Measurements from ENCODE around the gene PISD.
"Not testable (repeated sequence)": the region's sequence is repeated elsewhere in the genome, so short reads cannot be mapped to it uniquely, and the experiment has no call there.

Gene PISD

GRCh38 chr22:31678748-31679147, 16.7 kb upstream of the PISD start:
- no peaks in the 10 kb centered on the region for H3K79me2 ChIP-seq (ENCODE audit: insufficient read depth, low read length)
- H4K20me1 ChIP-seq (ENCODE audit: low read depth, low read length): no peaks in the 10 kb centered on the region
- H3K27ac ChIP-seq (ENCODE audit: low read depth, low read length): no peak overlapping the region
- no peaks in the 10 kb centered on the region for H3K9me3 ChIP-seq (ENCODE audit: insufficient read depth, low read length)
- H3K27me3 ChIP-seq (ENCODE audit: low read length): no peaks in the 10 kb centered on the region
- no peak overlapping the region for H3K4me3 ChIP-seq (ENCODE audit: insufficient read depth, low read length, poor library complexity, severe bottlenecking)
- H3K9ac ChIP-seq (ENCODE audit: low read length): no peak overlapping the region
- no peak overlapping the region for H2AFZ ChIP-seq (ENCODE audit: low read depth, low read length, severe bottlenecking)
- no peaks in the 10 kb centered on the region for H3K36me3 ChIP-seq (ENCODE audit: low read length)
- TF ChIP-seq CTCF (IDR thresholded peaks at IDR 0.05; ENCODE audit: insufficient read depth, low read length, poor library complexity, severe bottlenecking) (no peak), EZH2phosphoT487 (conservative IDR thresholded peaks at IDR 0.05; ENCODE audit: low read length) (no peak)
- H3F3A ChIP-seq (ENCODE audit: insufficient read depth): peaks cover 9% of the 10 kb centered on the region; the same call in 1 of the 2 replicates
- no peaks in the 10 kb centered on the region for H3K9me2 ChIP-seq (replicated peaks; ENCODE audit: insufficient read depth, low read length)
- H3K4me2 ChIP-seq (ENCODE audit: low read depth, low read length, poor library complexity, severe bottlenecking): no peak overlapping the region

DNA sequence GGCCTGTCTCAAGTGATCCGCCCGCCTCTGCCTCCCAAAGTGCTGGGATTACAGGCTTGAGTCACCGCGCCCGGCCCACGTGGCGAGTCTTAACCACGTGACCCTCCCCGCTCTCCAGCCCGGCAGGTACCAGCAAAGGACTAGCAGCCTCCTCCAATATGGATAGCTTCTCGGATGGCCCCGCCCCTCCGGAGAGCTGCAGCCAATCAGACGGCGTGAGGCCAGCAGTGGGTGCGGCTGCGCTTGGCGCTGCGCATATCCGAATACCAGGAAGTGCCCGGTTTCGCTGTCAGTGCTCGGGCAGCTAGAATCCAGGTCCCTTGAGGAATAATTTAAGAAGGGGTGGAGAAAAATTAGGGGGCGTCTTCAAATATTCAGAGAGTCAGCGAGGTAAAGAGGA, 14.7 kb upstream of the PISD start:
- peaks cover 9% of the 10 kb centered on the region; the same call in 1 of the 2 replicates for H3F3A ChIP-seq (ENCODE audit: insufficient read depth)
- no peak for TF ChIP-seq CTCF (IDR thresholded peaks at IDR 0.05; ENCODE audit: insufficient read depth, low read length, poor library complexity, severe bottlenecking)
- TF ChIP-seq EZH2phosphoT487 (conservative IDR thresholded peaks at IDR 0.05; ENCODE audit: low read length): no peak
- H3K27me3 ChIP-seq (ENCODE audit: low read length): no peaks in the 10 kb centered on the region
- H3K9ac ChIP-seq (ENCODE audit: low read length): peak overlapping the region; percentile 11; the same call in 1 of the 2 replicates
- H2AFZ ChIP-seq (ENCODE audit: low read depth, low read length, severe bottlenecking): peak overlapping the region; percentile 61
- H3K36me3 ChIP-seq (ENCODE audit: low read length): no peaks in the 10 kb centered on the region
- no peaks in the 10 kb centered on the region for H3K9me3 ChIP-seq (ENCODE audit: insufficient read depth, low read length)
- H3K9me2 ChIP-seq (replicated peaks; ENCODE audit: insufficient read depth, low read length): no peaks in the 10 kb centered on the region
- H4K20me1 ChIP-seq (ENCODE audit: low read depth, low read length): no peaks in the 10 kb centered on the region
- peak overlapping the region; percentile 45 for H3K4me2 ChIP-seq (ENCODE audit: low read depth, low read length, poor library complexity, severe bottlenecking)
- no peak overlapping the region for H3K27ac ChIP-seq (ENCODE audit: low read depth, low read length)
- no peaks in the 10 kb centered on the region for H3K79me2 ChIP-seq (ENCODE audit: insufficient read depth, low read length)
- peak overlapping the region; percentile 26 for H3K4me3 ChIP-seq (ENCODE audit: insufficient read depth, low read length, poor library complexity, severe bottlenecking)

DNA sequence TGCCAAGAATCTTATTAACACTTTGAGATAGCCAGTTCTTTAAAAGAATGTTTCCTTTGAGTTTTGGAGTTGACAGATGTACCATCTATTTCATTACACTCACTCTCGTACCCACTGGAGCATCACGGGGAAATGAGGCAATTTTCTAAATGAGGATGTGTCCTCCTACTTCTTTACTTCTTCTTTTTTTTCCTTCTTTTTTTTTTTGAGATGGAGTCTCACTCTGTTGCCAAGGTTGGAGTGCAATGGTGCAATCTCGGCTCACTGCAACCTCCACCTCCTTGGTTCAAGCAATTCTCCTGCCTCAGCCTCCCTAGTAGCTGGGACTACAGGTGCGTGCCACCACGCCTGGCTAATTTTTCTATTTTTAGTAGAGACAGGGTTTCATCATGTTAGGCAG, 12.2 kb upstream of the PISD start:
- H3K9me3 ChIP-seq (ENCODE audit: insufficient read depth, low read length); H3K36me3 ChIP-seq (ENCODE audit: low read length); H3K27ac ChIP-seq (ENCODE audit: low read depth, low read length); H3K4me2 ChIP-seq (ENCODE audit: low read depth, low read length, poor library complexity, severe bottlenecking); H3K9me2 ChIP-seq (replicated peaks; ENCODE audit: insufficient read depth, low read length); H3K4me3 ChIP-seq (ENCODE audit: insufficient read depth, low read length, poor library complexity, severe bottlenecking); H3F3A ChIP-seq (ENCODE audit: insufficient read depth); H3K9ac ChIP-seq (ENCODE audit: low read length); H2AFZ ChIP-seq (ENCODE audit: low read depth, low read length, severe bottlenecking); H3K79me2 ChIP-seq (ENCODE audit: insufficient read depth, low read length); H4K20me1 ChIP-seq (ENCODE audit: low read depth, low read length); H3K27me3 ChIP-seq (ENCODE audit: low read length): not testable (repeated sequence)

GRCh38 chr22:31668849-31669248, 6.8 kb upstream of the PISD start:
- not testable (repeated sequence) for H2AFZ ChIP-seq (ENCODE audit: low read depth, low read length, severe bottlenecking)

More at GRCh38 chr22:31668849-31669248, 6.8 kb upstream of the PISD start:
- H4K20me1 ChIP-seq (ENCODE audit: low read depth, low read length); H3K36me3 ChIP-seq (ENCODE audit: low read length); H3K4me2 ChIP-seq (ENCODE audit: low read depth, low read length, poor library complexity, severe bottlenecking); H3K9me2 ChIP-seq (replicated peaks; ENCODE audit: insufficient read depth, low read length); H3K9ac ChIP-seq (ENCODE audit: low read length); H3K9me3 ChIP-seq (ENCODE audit: insufficient read depth, low read length); H3K4me3 ChIP-seq (ENCODE audit: insufficient read depth, low read length, poor library complexity, severe bottlenecking); H3K27ac ChIP-seq (ENCODE audit: low read depth, low read length); H3K27me3 ChIP-seq (ENCODE audit: low read length); H3K79me2 ChIP-seq (ENCODE audit: insufficient read depth, low read length); H3F3A ChIP-seq (ENCODE audit: insufficient read depth): not testable (repeated sequence)
